Stimulated activated CD4-positive, alpha-beta T cell treated with anti-CD3 and anti-CD28 coated beads, Interleukin-1b, Interleukin-23, amount 100 ng/mL, for 48 hours (primary cell): ENCODE measurements around the gene CFAP210.
"Not testable (repeated sequence)": the region's sequence is repeated elsewhere in the genome, so short reads cannot be mapped to it uniquely, and the experiment has no call there.

Source experiments
- DNase-seq: peaks from one replicate; pipeline ENCODE4 v3.0.0-alpha.2; 2020

The CFAP210 gene

GRCh38 chr2:169711751-169712509 is 17.7 kb upstream of the CFAP210 start:
- no peak for DNase-seq

- DNase-seq: no peak
Observed at GRCh38 chr2:169709981-169710380, 15.8 kb upstream of the CFAP210 start.

DNA sequence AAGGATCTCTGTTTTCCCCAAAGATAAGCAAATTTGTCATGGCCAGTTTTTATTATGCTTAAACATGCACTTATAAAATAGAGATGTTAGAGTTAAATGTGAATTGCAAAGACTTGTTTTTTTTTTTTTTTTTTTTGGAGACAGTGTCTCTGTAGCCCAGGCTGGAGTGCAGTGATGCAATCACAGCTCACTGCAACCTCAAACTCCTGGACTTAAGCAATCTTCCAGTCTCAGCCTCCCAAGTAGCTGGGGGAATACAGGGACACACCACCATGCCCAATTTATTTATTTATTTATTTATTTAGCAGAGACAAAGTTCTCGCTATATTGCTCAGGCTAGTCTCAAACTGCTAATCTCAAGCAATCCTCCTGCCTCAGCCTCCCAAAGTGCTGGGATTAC is 15.1 kb upstream of the CFAP210 start:
- no peak for DNase-seq

DNA sequence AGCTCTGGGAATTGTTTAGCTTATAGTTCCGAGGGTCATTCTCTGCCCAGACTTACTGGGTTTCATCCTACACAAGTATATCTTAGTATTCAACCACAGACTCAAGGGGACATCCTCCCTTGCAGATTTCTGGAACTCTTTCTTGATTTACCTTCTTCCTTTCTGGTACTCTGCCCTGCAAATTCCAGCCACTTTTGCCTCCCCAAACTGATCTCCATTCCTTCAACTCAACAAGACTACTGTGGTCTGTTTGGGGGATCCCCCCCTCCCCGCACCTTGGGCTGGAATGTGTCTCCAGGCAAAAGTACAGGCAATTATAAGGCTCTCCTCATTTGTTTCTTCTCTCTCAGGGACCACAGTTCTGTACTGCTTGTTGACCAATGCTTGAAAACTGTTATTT is 13.4 kb upstream of the CFAP210 start:
- DNase-seq: no peak

- no peak for DNase-seq
Observed at GRCh38 chr2:169705927-169706326, 11.7 kb upstream of the CFAP210 start.

DNA sequence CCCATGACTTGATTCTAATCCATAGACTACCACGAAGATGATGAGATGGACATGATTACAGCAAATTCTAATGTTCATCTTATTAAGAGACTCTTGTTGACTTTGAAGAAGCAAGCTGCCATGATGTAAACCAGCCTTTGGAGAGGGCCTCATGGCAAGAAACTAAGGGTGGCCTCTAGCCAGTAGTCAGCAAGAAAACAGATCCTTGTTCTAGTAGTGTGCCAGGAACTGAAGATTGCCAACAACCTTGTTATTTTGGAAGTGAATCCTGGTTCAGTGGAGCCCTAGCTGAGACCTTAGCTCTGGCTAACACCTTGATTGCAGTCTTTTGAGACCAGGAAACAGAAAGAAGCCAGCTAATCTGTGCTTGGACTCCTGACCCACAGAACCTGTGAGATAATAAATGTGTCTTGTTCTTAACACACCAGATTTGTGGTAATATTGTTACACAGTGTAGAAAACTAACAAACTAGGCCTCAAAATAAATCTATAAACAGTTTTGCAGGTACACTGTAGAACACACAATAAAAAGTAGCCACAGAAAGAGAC is 10.0 kb upstream of the CFAP210 start:
- DNase-seq: no peak

DNA sequence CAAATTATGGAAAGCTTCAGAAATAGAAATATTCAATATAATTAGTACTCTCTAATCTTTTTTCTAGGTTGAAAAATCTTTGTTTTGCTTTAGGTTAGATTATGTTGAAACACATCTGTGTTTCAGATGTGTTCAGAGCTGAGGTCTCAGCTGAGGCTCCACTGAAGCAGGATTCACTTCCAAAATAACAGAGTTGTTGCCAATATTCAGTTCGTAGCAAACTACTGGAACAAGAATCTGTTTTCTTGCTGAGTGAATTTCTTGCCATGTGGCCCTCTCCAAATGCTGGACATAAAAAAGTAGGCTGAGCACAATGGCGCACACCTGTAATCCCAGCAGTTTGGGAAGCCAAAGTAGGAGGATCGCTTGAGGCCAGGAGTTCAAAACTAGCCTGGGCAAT is 8.8 kb upstream of the CFAP210 start:
- DNase-seq: no peak

DNA sequence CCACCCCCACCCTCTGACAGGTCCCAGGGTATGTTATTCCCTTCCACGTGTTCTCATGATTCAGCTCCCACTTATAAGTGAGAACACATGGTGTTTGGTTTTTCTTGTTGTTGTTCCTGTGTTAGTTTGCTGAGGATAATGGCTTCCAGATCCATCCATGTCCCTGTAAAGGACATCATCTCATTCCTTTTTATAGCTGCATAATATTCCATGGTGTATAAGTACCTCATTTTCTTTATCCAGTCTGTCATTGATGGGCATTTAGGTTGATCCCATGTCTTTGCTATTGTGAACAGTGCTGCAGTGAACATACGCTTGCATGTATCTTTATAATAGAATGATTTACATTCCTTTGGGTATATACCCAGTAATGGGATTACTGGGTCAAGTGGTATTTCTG is 5.0 kb upstream of the CFAP210 start:
- not testable (repeated sequence) for DNase-seq

- DNase-seq: no peak
Observed at GRCh38 chr2:169696381-169696780, 2.2 kb upstream of the CFAP210 start.

GRCh38 chr2:169694894-169695260 is 672 bp upstream of the CFAP210 start:
- DNase-seq: no peak

GRCh38 chr2:169693360-169693759 is 845 bp downstream of the CFAP210 start:
- no peak for DNase-seq

DNA sequence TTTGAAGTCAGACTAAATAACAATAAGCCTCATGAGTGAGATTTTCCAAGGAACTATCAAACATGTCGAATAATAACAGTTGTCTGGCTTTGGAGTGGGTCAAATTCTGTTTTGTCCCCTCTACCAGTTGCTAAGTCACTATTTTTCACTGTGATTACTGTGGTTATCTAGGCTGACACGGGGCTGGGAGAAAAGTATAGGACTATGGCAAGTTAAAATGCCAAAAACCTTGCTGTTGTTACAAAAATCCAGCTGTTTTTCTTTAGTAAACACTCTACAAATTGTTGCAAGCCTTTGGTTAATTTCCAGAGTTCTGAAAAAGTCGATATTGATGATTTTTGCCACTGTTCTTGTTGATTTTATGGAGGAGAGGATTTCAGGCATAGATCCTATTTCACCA is 1.5 kb downstream of the CFAP210 start:
- DNase-seq: no peak

DNA sequence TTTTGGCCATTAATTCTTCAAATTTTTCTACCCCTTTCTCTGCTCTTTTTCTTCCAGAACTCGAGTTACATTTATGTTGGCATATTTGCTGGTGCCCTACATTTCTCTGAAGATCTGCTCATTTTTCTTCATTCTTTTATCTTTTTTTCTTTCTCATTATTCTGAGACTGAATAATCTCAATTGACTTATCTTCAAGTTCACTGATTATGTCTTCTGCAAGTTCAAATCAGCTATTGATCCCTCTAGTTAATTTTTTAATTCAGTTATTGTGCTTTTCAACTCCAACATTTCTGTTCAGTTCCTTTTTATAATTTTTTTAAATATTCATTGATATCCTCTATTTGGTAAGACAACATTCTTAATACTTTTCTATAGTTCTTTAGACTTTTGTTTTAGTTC is 3.2 kb downstream of the CFAP210 start:
- no peak for DNase-seq

DNA sequence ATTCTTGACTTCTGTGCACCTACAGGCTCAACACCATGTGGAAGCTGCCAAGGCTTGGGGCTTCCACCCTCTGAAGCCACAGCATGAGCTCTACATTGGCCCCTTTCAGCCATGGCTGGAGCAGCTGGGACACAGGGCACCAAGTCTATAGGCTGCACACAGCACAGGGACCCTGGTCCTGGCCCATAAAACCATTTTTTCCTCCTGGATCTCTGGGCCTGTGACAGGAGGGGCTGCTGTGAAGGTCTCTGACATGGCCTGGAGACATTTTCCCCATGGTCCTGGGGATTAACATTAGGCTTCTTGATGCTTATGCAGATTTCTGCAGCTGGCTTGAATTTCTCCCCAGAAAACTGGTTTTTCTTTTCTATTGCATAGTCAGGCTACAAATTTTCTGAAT is 6.3 kb downstream of the CFAP210 start:
- DNase-seq: not testable (repeated sequence)

GRCh38 chr2:169686825-169687224 is 7.4 kb downstream of the CFAP210 start:
- not testable (repeated sequence) for DNase-seq

- DNase-seq: not testable (repeated sequence)
Observed at GRCh38 chr2:169684712-169685111, 9.5 kb downstream of the CFAP210 start.

DNA sequence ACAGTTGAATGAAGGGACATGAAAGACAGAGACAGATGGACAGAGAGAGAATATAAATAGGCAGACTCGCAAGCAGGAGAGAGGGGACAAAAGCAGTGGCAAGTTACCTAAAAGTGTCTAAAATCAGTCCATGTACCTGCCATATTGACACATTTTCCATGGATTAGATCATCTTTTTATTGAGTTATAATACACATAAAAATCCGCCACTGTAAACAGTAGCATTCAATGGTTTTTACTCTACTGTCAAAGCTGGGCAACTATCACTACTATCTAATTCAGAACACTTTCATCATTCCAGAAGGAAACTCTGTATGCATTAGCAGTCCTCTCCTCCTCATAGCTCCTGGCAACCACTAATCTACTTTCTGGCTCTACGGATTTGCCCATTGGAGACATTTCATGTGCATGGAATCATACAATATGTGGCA is 10.1 kb downstream of the CFAP210 start:
- DNase-seq: no peak

DNA sequence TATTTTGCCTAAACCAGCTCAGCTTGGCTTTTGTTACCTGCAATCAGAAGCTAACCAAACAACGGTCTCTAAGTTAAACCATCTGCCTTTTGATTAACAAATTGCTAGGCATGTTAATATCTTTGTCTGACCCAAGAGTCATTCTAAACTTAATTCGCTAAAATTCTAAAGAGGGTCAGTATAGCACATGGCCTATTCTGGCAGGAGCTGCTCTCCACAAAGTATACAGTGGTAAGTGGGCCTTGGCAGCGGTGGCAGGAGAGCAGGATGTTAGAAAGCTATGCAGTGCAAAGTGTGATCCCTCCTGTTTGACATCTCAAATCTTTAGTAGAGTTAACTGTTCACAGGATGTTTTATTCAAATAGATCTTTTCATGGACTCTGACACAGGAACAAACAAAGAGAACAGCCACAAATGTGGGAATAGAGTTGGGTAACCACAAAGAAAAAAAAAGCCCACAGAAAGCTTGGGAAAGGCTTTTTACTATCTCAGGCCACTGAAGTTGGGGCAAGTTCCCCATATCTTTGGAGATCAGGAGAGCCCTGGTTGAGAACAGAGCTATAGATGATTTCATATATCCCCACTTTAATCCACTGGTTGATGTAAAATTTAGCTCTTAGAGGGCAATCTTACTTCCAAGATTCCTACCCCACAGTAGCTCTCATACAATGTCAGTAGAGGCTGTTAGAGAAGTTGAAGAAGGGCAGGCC is 10.6 kb downstream of the CFAP210 start:
- DNase-seq: no peak

DNA sequence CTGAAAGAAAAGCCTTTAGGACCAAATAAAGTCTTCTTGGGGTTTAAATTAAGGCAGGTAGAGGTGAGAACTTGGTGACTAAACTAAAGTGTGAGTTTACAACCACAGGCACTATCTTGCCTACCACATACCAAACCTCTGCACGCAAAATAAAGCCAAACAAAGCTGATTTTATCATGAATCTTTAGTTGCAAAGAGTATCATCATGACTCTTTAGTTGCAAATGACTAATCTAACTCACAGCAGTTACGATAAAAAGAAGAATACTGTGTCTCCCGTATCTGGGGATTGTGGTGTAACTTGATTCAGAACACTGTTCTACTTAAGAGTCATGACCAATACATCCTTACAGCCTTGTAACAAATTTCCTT is 11.2 kb downstream of the CFAP210 start:
- DNase-seq: peak; percentile 12

- DNase-seq: no peak
Observed at GRCh38 chr2:169676850-169677249, 17.4 kb downstream of the CFAP210 start.

DNA sequence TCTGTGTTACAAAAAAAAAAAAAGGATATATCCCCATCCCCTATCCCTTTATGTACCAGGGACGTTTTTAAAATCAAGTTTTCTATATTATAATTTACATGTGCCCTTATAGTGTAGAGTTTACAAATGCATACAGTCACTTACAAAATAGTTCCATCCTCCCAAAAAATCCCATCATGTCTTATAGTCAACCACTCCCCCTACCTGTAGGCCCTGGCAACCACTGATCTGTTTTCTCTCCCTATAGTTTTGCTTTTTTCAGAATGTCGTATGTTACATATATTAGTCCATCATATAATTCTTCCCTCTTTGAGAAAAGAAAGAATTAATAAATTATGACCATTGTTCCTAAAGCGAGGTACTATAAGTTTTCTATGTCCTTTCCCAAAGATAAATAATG is 17.8 kb downstream of the CFAP210 start:
- DNase-seq: no peak

DNA sequence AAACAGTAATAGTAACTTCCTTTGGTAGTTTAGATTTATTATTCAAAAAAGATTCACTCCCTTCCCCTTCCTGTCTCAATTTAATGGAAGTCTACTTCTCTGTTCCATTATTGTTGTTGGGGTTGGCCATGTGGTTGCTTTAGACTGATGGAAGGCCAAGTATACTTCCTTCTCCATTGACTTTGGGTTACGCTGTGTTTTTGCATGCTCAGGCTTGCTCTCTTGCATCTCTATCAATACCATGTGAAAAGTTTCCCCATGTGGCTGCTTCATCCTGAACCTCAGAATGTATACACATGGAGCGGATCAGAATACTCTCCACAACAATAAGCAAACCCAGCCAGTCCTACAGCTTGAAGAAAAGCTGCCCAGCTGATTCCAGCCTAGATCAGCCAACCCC is 20.3 kb downstream of the CFAP210 start:
- no peak for DNase-seq

- DNase-seq: no peak
Observed at GRCh38 chr2:169673106-169673505, 21.1 kb downstream of the CFAP210 start.

DNA sequence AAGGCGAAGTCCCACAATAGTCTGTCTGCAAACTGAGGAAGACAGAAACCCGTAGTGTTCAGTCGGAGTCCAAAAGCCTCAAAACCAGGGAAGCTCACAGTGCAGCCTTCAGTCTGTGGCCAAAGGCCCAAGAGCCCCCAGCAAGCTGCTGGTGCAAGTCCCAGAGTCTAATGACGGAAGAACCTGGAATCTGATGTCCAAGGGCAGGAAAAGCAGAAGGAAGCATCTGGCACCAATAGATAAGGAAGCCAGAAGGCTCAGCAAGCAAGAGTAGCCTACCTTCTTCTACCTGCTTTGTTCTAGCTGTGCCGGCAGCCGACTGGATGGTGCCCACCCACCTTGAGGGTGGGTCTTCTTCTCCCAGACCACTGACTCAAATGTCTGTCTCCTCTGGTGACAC is 21.8 kb downstream of the CFAP210 start:
- DNase-seq: no peak
